ENCODE results near the gene IGF1R.
A peak's percentile ranks its signal among the peaks of the same experiment; 100 is the strongest.
"Not testable (repeated sequence)": the region's sequence is repeated elsewhere in the genome, so short reads cannot be mapped to it uniquely, and the experiment has no call there.

The IGF1R gene

GRCh38 chr15:98618576-98618975 is 29.8 kb upstream of the IGF1R start:
- not testable (repeated sequence) for H3K9ac ChIP-seq (ENCODE audit: low read depth, low read length); H3K36me3 ChIP-seq (ENCODE audit: control insufficient read depth, insufficient read depth, low read length); H3K9me3 ChIP-seq (ENCODE audit: control insufficient read depth, insufficient read depth, low read length); H3K27me3 ChIP-seq (ENCODE audit: control insufficient read depth, insufficient read depth, low read length); H3K4me3 ChIP-seq (ENCODE audit: low read depth, low read length); H3K27ac ChIP-seq (ENCODE audit: low read depth, low read length); H3K4me1 ChIP-seq (ENCODE audit: control insufficient read depth, insufficient read depth, low read length)

GRCh38 chr15:98620020-98620419 is 28.3 kb upstream of the IGF1R start:
- Histone ChIP-seq H3K9ac (ENCODE audit: low read depth, low read length) (no peak overlapping the region), H3K27me3 (ENCODE audit: control insufficient read depth, insufficient read depth, low read length) (no peaks in the 10 kb centered on the region), H3K36me3 (ENCODE audit: control insufficient read depth, insufficient read depth, low read length) (no peaks in the 10 kb centered on the region), H3K4me1 (ENCODE audit: control insufficient read depth, insufficient read depth, low read length) (no peaks in the 10 kb centered on the region), H3K27ac (ENCODE audit: low read depth, low read length) (no peak overlapping the region), H3K9me3 (ENCODE audit: control insufficient read depth, insufficient read depth, low read length) (no peaks in the 10 kb centered on the region), H3K4me3 (ENCODE audit: low read depth, low read length) (no peak overlapping the region)

GRCh38 chr15:98621021-98621420 is 27.3 kb upstream of the IGF1R start:
- Histone ChIP-seq H3K36me3 (ENCODE audit: control insufficient read depth, insufficient read depth, low read length) (no peaks in the 10 kb centered on the region), H3K27ac (ENCODE audit: low read depth, low read length) (no peak overlapping the region), H3K4me1 (ENCODE audit: control insufficient read depth, insufficient read depth, low read length) (no peaks in the 10 kb centered on the region), H3K27me3 (ENCODE audit: control insufficient read depth, insufficient read depth, low read length) (no peaks in the 10 kb centered on the region), H3K9me3 (ENCODE audit: control insufficient read depth, insufficient read depth, low read length) (no peaks in the 10 kb centered on the region), H3K4me3 (ENCODE audit: low read depth, low read length) (no peak overlapping the region), H3K9ac (ENCODE audit: low read depth, low read length) (no peak overlapping the region)

GRCh38 chr15:98625614-98626013 is 22.7 kb upstream of the IGF1R start:
- no peaks in the 10 kb centered on the region for H3K36me3 ChIP-seq (ENCODE audit: control insufficient read depth, insufficient read depth, low read length)
- no peak overlapping the region for H3K4me3 ChIP-seq (ENCODE audit: low read depth, low read length)
- no peak overlapping the region for H3K27ac ChIP-seq (ENCODE audit: low read depth, low read length)
- H3K27me3 ChIP-seq (ENCODE audit: control insufficient read depth, insufficient read depth, low read length), result no peaks in the 10 kb centered on the region
- H3K9ac ChIP-seq (ENCODE audit: low read depth, low read length), result no peak overlapping the region
- 0 out of 2 replicates have a peak, but pooled peaks cover 4% of the 10 kb centered on the region for H3K4me1 ChIP-seq (ENCODE audit: control insufficient read depth, insufficient read depth, low read length)
- H3K9me3 ChIP-seq (ENCODE audit: control insufficient read depth, insufficient read depth, low read length), result no peaks in the 10 kb centered on the region

- Histone ChIP-seq H3K9ac (ENCODE audit: low read depth, low read length) (no peak overlapping the region), H3K27me3 (ENCODE audit: control insufficient read depth, insufficient read depth, low read length) (no peaks in the 10 kb centered on the region)
Measured at GRCh38 chr15:98626153-98626552, 22.2 kb upstream of the IGF1R start.

GRCh38 chr15:98628216-98628615 is 20.1 kb upstream of the IGF1R start:
- no peak overlapping the region for H3K27ac ChIP-seq (ENCODE audit: low read depth, low read length)
- no peak overlapping the region for H3K4me3 ChIP-seq (ENCODE audit: low read depth, low read length)
- no peaks in the 10 kb centered on the region for H3K27me3 ChIP-seq (ENCODE audit: control insufficient read depth, insufficient read depth, low read length)
- H3K4me1 ChIP-seq (ENCODE audit: control insufficient read depth, insufficient read depth, low read length), result 0 out of 2 replicates have a peak, but pooled peaks cover 4% of the 10 kb centered on the region
- no peak overlapping the region for H3K9ac ChIP-seq (ENCODE audit: low read depth, low read length)
- no peaks in the 10 kb centered on the region for H3K9me3 ChIP-seq (ENCODE audit: control insufficient read depth, insufficient read depth, low read length)
- H3K36me3 ChIP-seq (ENCODE audit: control insufficient read depth, insufficient read depth, low read length), result no peaks in the 10 kb centered on the region

More at GRCh38 chr15:98626153-98626552, 22.2 kb upstream of the IGF1R start:
- H3K27ac ChIP-seq (ENCODE audit: low read depth, low read length), result no peak overlapping the region
- no peaks in the 10 kb centered on the region for H3K9me3 ChIP-seq (ENCODE audit: control insufficient read depth, insufficient read depth, low read length)
- H3K4me3 ChIP-seq (ENCODE audit: low read depth, low read length), result no peak overlapping the region
- no peaks in the 10 kb centered on the region for H3K36me3 ChIP-seq (ENCODE audit: control insufficient read depth, insufficient read depth, low read length)
- 0 out of 2 replicates have a peak, but pooled peaks cover 4% of the 10 kb centered on the region for H3K4me1 ChIP-seq (ENCODE audit: control insufficient read depth, insufficient read depth, low read length)

- Histone ChIP-seq H3K9ac (ENCODE audit: low read depth, low read length) (no peak overlapping the region), H3K4me3 (ENCODE audit: low read depth, low read length) (no peak overlapping the region), H3K4me1 (ENCODE audit: control insufficient read depth, insufficient read depth, low read length) (peaks cover 13% of the 10 kb centered on the region), H3K27ac (ENCODE audit: low read depth, low read length) (no peak overlapping the region), H3K36me3 (ENCODE audit: control insufficient read depth, insufficient read depth, low read length) (no peaks in the 10 kb centered on the region), H3K27me3 (ENCODE audit: control insufficient read depth, insufficient read depth, low read length) (no peaks in the 10 kb centered on the region), H3K9me3 (ENCODE audit: control insufficient read depth, insufficient read depth, low read length) (no peaks in the 10 kb centered on the region)
Measured at GRCh38 chr15:98635848-98636247, 12.5 kb upstream of the IGF1R start.

GRCh38 chr15:98643115-98643514 is 5.2 kb upstream of the IGF1R start:
- Histone ChIP-seq H3K27ac (ENCODE audit: low read depth, low read length) (no peak overlapping the region), H3K36me3 (ENCODE audit: control insufficient read depth, insufficient read depth, low read length) (no peaks in the 10 kb centered on the region), H3K4me3 (ENCODE audit: low read depth, low read length) (no peak overlapping the region), H3K27me3 (ENCODE audit: control insufficient read depth, insufficient read depth, low read length) (no peaks in the 10 kb centered on the region), H3K9me3 (ENCODE audit: control insufficient read depth, insufficient read depth, low read length) (no peaks in the 10 kb centered on the region), H3K4me1 (ENCODE audit: control insufficient read depth, insufficient read depth, low read length) (peaks cover 11% of the 10 kb centered on the region; the same call in 1 of the 2 replicates), H3K9ac (ENCODE audit: low read depth, low read length) (no peak overlapping the region)

- H3K27ac ChIP-seq (ENCODE audit: low read depth, low read length), result peak overlapping the region; percentile 99
- H3K4me1 ChIP-seq (ENCODE audit: control insufficient read depth, insufficient read depth, low read length), result peaks cover 13% of the 10 kb centered on the region
- peak overlapping the region; percentile 94 for H3K4me3 ChIP-seq (ENCODE audit: low read depth, low read length)
- no peaks in the 10 kb centered on the region for H3K9me3 ChIP-seq (ENCODE audit: control insufficient read depth, insufficient read depth, low read length)
- no peaks in the 10 kb centered on the region for H3K36me3 ChIP-seq (ENCODE audit: control insufficient read depth, insufficient read depth, low read length)
- H3K27me3 ChIP-seq (ENCODE audit: control insufficient read depth, insufficient read depth, low read length), result peaks cover 4% of the 10 kb centered on the region; the same call in 1 of the 2 replicates
- H3K9ac ChIP-seq (ENCODE audit: low read depth, low read length), result peak overlapping the region; percentile 77
Measured at GRCh38 chr15:98646546-98647025, 1.8 kb upstream of the IGF1R start.

GRCh38 chr15:98647026-98647773 is 1.1 kb upstream of the IGF1R start:
- H3K27ac ChIP-seq (ENCODE audit: low read depth, low read length), result peak overlapping the region; percentile 99
- no peaks in the 10 kb centered on the region for H3K9me3 ChIP-seq (ENCODE audit: control insufficient read depth, insufficient read depth, low read length)
- H3K36me3 ChIP-seq (ENCODE audit: control insufficient read depth, insufficient read depth, low read length), result no peaks in the 10 kb centered on the region
- H3K9ac ChIP-seq (ENCODE audit: low read depth, low read length), result peak overlapping the region; percentile 77
- H3K4me3 ChIP-seq (ENCODE audit: low read depth, low read length), result peak overlapping the region; percentile 94
- H3K27me3 ChIP-seq (ENCODE audit: control insufficient read depth, insufficient read depth, low read length), result peaks cover 4% of the 10 kb centered on the region; the same call in 1 of the 2 replicates
- peaks cover 19% of the 10 kb centered on the region for H3K4me1 ChIP-seq (ENCODE audit: control insufficient read depth, insufficient read depth, low read length)

GRCh38 chr15:98648654-98649471 is 524 bp downstream of the IGF1R start:
- H3K36me3 ChIP-seq (ENCODE audit: control insufficient read depth, insufficient read depth, low read length), result no peaks in the 10 kb centered on the region
- no peaks in the 10 kb centered on the region for H3K9me3 ChIP-seq (ENCODE audit: control insufficient read depth, insufficient read depth, low read length)
- peak overlapping the region; percentile 93 for H3K4me3 ChIP-seq (ENCODE audit: low read depth, low read length)
- H3K4me1 ChIP-seq (ENCODE audit: control insufficient read depth, insufficient read depth, low read length), result peaks cover 35% of the 10 kb centered on the region
- peak overlapping the region; percentile 86 for H3K9ac ChIP-seq (ENCODE audit: low read depth, low read length)
- peaks cover 4% of the 10 kb centered on the region; the same call in 1 of the 2 replicates for H3K27me3 ChIP-seq (ENCODE audit: control insufficient read depth, insufficient read depth, low read length)
- peak overlapping the region; percentile 99 for H3K27ac ChIP-seq (ENCODE audit: low read depth, low read length)
